ENCODE data around the gene TRABD2B. TPM values are rescaled to one million over a fixed set of nuclear protein-coding genes. Genes with fewer than 3 reads are reported as not detected.

The TRABD2B gene
- total RNA-seq, 1 experiment from 2014 or later, result 10.3 TPM

Other genes starting within 250 kb of the TRABD2B start
- 0.22 to 0.64 TPM (median 0.27 TPM) in 3 replicates for gene SLC5A9, start 225.3 kb upstream of the TRABD2B start, total RNA-seq (2021)

All from WTC11 (cell line).